Thymus (tissue), 11 donors: ENCODE results near the gene ADA. TPM values are rescaled to one million over a fixed set of nuclear protein-coding genes. Genes with fewer than 3 reads are reported as not detected.

Source experiments
- DNase-seq, 9 donors: peaks; one replicate each; pipeline ENCODE4 v3.0.0-alpha.2; 2013; ENCODE audit warnings: low spot score in 9 of 9, low read depth in 6 of 9, missing footprints in 1 of 9
- H3K27ac ChIP-seq, 2 donors: one replicate each; pipeline ENCODE4 v1.5.1; 2013; ENCODE audit warnings: control low read depth in 1 of 2, low read depth in 1 of 2, low read length in 1 of 2, mild to moderate bottlenecking in 1 of 2, moderate library complexity in 1 of 2
- H3K27me3 ChIP-seq, 2 donors: one replicate each; pipeline ENCODE4 v1.5.1; 2013; ENCODE audit warnings: low read length in 1 of 2; ENCODE audit not compliant: control insufficient read depth in 2 of 2, insufficient read depth in 1 of 2
- H3K36me3 ChIP-seq, 2 donors: one replicate each; pipeline ENCODE4 v1.5.1; 2013; ENCODE audit warnings: low read length in 1 of 2, mild to moderate bottlenecking in 1 of 2, moderate library complexity in 1 of 2; ENCODE audit not compliant: control insufficient read depth in 2 of 2, insufficient read depth in 2 of 2
- H3K4me1 ChIP-seq, 2 donors: one replicate each; pipeline ENCODE4 v1.5.1; 2013; ENCODE audit warnings: low read length in 2 of 2; ENCODE audit not compliant: control insufficient read depth in 2 of 2, insufficient read depth in 2 of 2
- H3K4me3 ChIP-seq, 2 donors: one replicate each; pipeline ENCODE4 v1.5.1; 2013; ENCODE audit warnings: low read length in 2 of 2, control low read depth in 1 of 2, mild to moderate bottlenecking in 1 of 2
- H3K9me3 ChIP-seq, 2 donors: one replicate each; pipeline ENCODE4 v1.5.1; 2013; ENCODE audit warnings: low read length in 1 of 2, mild to moderate bottlenecking in 1 of 2; ENCODE audit not compliant: control insufficient read depth in 2 of 2, insufficient read depth in 1 of 2
- WGBS: extraction: QIAGEN DNeasy Blood & Tissue Kit; methylation state at CpG from one replicate; pipeline ENCODE4 v1.1.7; 2013; 5-methylcytosine and 5-hydroxymethylcytosine counted together
- polyA plus RNA-seq: library from polyadenylated mRNA; stranded (reverse); fragments of 200-250 nt; gene quantifications from one replicate; pipeline ENCODE4 v1.2.3, GENCODE V29; 2013
- total RNA-seq: library from RNA; stranded (reverse); fragments of 120-200 nt; gene quantifications from one replicate; pipeline ENCODE4 v1.2.4, GENCODE V29; 2013
- donor health status: healthy.

Gene ADA
- total and polyA plus RNA-seq, 2 donors = 61.1 to 296 TPM

DNA sequence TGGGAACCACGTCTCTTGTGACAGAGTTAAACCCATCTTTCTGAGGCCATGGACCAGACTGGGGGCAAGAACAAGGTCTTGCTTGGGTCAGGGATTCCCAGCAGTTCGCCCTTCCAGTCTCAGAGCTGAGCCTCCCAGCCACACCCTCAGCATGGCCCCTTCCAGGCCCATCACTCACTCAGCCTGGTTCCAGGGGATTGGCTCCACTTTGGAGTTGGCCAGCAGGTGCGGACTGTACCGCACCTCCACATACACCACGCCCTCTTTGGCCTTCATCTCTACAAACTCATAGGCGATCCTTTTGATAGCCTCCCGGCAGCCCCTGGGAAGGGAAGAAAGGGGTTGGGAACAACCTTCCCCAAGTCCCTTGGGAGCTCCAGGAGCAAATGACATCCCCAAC is 25.2 kb downstream of the ADA start:
- Histone ChIP-seq H3K4me1 (peaks cover 4 to 9% of the 10 kb centered on the region in 2 donors), H3K27me3 (no peaks in the 10 kb centered on the region), H3K4me3 (no peak overlapping the region), H3K36me3 (peaks cover 88 to 95% of the 10 kb centered on the region in 2 donors), H3K9me3 (peaks cover 7 to 15% of the 10 kb centered on the region in 2 donors), H3K27ac (no peak overlapping the region)
- WGBS = 98% methylated on average over 7 of the region's 7 CpGs
- DNase-seq = no peak

DNA sequence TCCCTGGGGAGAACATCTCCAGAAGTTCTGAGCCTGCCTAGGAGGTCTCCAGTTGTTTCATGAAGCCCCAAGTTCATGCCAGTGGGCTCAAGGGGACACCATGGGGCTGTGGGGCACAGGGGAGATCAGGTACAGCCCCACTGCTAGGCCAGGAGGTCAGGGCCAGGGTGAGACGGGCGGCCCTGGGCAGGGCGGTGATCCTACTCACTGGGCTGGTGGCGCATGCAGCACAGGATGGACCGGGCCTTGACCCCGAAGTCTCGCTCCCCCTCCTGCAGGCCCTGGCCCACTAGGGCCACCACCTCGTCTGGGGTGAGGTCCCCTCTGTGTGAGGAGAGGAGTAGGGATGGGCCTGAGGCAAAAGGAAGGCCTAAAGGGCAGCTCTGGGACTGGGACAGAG is 26.1 kb downstream of the ADA start:
- H3K4me1 ChIP-seq = peaks cover 7 to 17% of the 10 kb centered on the region in 2 donors
- H3K9me3 ChIP-seq = peaks cover 7 to 15% of the 10 kb centered on the region in 2 donors
- no peaks in the 10 kb centered on the region for H3K27me3 ChIP-seq
- WGBS = 98% methylated on average over 8 of the region's 8 CpGs
- no peak overlapping the region for H3K4me3 ChIP-seq
- no peak for DNase-seq
- no peak overlapping the region for H3K27ac ChIP-seq
- H3K36me3 ChIP-seq = peaks cover 93 to 97% of the 10 kb centered on the region in 2 donors

GRCh38 chr20:44624743-44625271 is 26.7 kb downstream of the ADA start:
- no peak overlapping the region for H3K27ac ChIP-seq
- H3K9me3 ChIP-seq = peaks cover 7 to 15% of the 10 kb centered on the region in 2 donors
- H3K27me3 ChIP-seq = no peaks in the 10 kb centered on the region
- H3K36me3 ChIP-seq = peaks cover 99 to 100% of the 10 kb centered on the region in 2 donors
- no peak overlapping the region for H3K4me3 ChIP-seq
- peaks cover 7 to 20% of the 10 kb centered on the region in 2 donors for H3K4me1 ChIP-seq
- no peak for DNase-seq
- 89% methylated on average over 6 of the region's 6 CpGs for WGBS

- peaks cover 10 to 27% of the 10 kb centered on the region in 2 donors for H3K4me1 ChIP-seq
- H3K4me3 ChIP-seq = no peak overlapping the region
- H3K27me3 ChIP-seq = no peaks in the 10 kb centered on the region
- 89% methylated on average over 4 of the region's 4 CpGs for WGBS
- no peak overlapping the region for H3K27ac ChIP-seq
- no peak for DNase-seq
- peaks cover 7 to 15% of the 10 kb centered on the region in 2 donors for H3K9me3 ChIP-seq
- H3K36me3 ChIP-seq = peaks cover 99 to 100% of the 10 kb centered on the region in 2 donors
These were observed 27.3 kb downstream of the ADA start for GRCh38 chr20:44624152-44624551.

- Histone ChIP-seq H3K27ac (no peak overlapping the region), H3K4me1 (peaks cover 22 to 41% of the 10 kb centered on the region in 2 donors), H3K36me3 (peaks cover 91 to 99% of the 10 kb centered on the region in 2 donors), H3K9me3 (peaks cover 6 to 15% of the 10 kb centered on the region in 2 donors), H3K4me3 (no peak overlapping the region), H3K27me3 (no peaks in the 10 kb centered on the region)
- no peak for DNase-seq
- 96% methylated on average over 19 of the region's 19 CpGs for WGBS
These were observed 28.8 kb downstream of the ADA start for GRCh38 chr20:44622501-44623270.

DNA sequence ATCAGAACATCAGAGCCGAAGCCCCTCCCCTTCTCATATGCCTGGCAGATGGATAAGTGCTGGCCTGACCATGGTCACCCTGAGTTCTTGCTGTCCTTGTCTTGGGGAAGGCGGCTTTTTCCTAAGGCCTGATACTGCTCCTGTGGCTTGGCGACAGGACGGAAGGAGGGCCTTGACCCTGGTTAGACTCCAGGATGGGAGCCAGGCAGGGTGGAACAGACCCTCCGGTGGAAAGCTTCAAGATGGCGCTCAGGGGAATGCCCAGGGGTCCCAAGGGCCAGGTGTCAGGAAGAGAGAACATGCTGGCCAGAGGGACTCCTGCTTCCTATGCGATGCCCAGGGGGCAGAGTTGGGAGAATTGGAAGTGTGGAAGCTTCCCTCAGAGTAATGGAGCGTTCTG is 29.6 kb downstream of the ADA start:
- Histone ChIP-seq H3K27me3 (no peaks in the 10 kb centered on the region), H3K27ac (no peak overlapping the region), H3K9me3 (peaks cover 6 to 15% of the 10 kb centered on the region in 2 donors), H3K36me3 (peaks cover 89 to 100% of the 10 kb centered on the region in 2 donors), H3K4me1 (peaks cover 27 to 49% of the 10 kb centered on the region in 2 donors), H3K4me3 (no peak overlapping the region)
- WGBS = 97% methylated on average over 8 of the region's 8 CpGs
- DNase-seq = no peak

DNA sequence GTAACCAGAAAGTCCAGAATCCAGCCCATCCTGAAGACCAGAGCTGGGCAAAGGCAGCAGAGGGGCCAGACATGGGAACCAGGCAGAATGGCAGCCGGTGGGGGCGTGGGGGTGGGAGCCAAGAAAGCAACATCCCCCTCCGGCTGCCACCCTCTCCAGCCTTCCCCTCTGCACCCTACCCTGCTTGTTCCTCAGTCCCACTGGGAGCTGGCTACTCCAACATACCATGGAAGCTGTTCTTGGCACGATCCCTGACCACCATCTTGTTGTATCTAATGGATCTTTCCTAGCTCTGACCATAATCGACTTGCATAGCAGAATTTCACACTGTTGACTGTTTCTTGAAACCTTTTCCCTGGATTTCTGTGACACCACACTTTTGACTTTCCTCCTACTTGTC is 30.2 kb downstream of the ADA start:
- H3K27ac ChIP-seq = no peak overlapping the region
- H3K4me3 ChIP-seq = no peak overlapping the region

DNA sequence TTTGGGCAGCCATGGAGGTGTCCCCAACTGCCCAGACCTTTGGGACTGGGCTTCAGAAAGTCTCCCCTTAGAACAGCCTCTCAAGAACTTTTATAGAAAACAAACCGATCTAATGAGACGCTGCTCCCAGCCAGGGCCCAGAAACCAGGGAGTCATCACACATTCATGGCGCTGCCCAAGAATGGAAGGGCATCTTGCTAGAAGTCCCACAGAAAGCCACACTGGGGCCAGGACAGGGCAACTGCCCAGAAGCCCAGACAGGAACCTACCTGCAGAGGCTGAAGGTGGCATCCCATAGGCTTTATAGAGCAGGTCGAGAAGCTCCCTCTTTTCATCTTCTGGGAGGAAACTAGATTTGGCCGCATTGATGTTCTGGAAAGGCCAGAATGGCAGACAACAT is 31.5 kb downstream of the ADA start:
- DNase-seq = no peak
- peaks cover 34 to 68% of the 10 kb centered on the region in 2 donors for H3K4me1 ChIP-seq
- H3K36me3 ChIP-seq = peaks cover 77 to 97% of the 10 kb centered on the region in 2 donors
- no peak overlapping the region for H3K27ac ChIP-seq
- H3K27me3 ChIP-seq = no peaks in the 10 kb centered on the region
- peaks cover 5 to 15% of the 10 kb centered on the region in 2 donors for H3K9me3 ChIP-seq
- H3K4me3 ChIP-seq = no peak overlapping the region
- 98% methylated on average over 5 of the region's 5 CpGs for WGBS

More for the DNA sequence above, 30.2 kb downstream of the ADA start:
- WGBS = 98% methylated on average over 5 of the region's 5 CpGs
- Histone ChIP-seq H3K9me3 (peaks cover 6 to 15% of the 10 kb centered on the region in 2 donors), H3K4me1 (peaks cover 27 to 55% of the 10 kb centered on the region in 2 donors), H3K27me3 (no peaks in the 10 kb centered on the region), H3K36me3 (peaks cover 88 to 99% of the 10 kb centered on the region in 2 donors)
- DNase-seq = no peak

GRCh38 chr20:44619294-44619693 is 32.2 kb downstream of the ADA start:
- H3K4me3 ChIP-seq = no peak overlapping the region
- no peak for DNase-seq
- H3K27ac ChIP-seq = peak overlapping the region in 1 of 2 donors; percentile 73
- peaks cover 77 to 97% of the 10 kb centered on the region in 2 donors for H3K36me3 ChIP-seq
- WGBS = 97% methylated on average over 7 of the region's 7 CpGs
- H3K4me1 ChIP-seq = peaks cover 39 to 75% of the 10 kb centered on the region in 2 donors
- peaks cover 3 to 15% of the 10 kb centered on the region in 2 donors for H3K9me3 ChIP-seq
- H3K27me3 ChIP-seq = no peaks in the 10 kb centered on the region
